ENCODE measurements around the gene LCNL1.

DNA sequence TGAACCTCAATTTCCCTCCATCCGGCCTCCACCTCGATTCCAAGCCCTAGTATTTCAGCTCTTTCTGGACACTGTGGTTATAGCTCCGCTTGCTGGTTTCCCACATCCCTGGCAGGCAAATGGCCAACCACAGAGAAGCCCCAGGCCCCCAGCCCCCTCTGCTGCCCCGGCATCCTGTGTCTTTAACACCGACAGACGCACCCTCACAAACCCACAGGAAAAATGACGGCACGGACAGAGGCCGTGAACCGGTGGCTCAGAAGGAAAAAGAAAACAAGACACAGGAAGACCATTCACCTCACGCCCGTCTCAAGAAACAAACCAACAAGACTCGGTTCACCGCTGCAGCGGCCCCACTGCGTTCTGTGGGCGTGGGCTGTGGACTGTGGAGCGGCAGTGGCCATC lies 15.0 kb downstream of the LCNL1 start:
- TF ChIP-seq POLR2AphosphoS5 (IDR thresholded peaks at IDR 0.05) = no peak
- TF ChIP-seq, protein P1, sequence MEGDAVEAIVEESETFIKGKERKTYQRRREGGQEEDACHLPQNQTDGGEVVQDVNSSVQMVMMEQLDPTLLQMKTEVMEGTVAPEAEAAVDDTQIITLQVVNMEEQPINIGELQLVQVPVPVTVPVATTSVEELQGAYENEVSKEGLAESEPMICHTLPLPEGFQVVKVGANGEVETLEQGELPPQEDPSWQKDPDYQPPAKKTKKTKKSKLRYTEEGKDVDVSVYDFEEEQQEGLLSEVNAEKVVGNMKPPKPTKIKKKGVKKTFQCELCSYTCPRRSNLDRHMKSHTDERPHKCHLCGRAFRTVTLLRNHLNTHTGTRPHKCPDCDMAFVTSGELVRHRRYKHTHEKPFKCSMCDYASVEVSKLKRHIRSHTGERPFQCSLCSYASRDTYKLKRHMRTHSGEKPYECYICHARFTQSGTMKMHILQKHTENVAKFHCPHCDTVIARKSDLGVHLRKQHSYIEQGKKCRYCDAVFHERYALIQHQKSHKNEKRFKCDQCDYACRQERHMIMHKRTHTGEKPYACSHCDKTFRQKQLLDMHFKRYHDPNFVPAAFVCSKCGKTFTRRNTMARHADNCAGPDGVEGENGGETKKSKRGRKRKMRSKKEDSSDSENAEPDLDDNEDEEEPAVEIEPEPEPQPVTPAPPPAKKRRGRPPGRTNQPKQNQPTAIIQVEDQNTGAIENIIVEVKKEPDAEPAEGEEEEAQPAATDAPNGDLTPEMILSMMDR (IDR thresholded peaks at IDR 0.05) = no peak

Data from prostate gland (tissue), 2 donors.